NCI-H146 (cell line): Measurements from ENCODE around the gene DERA.
A peak's percentile ranks its signal among the peaks of the same experiment; 100 is the strongest.
"Not testable (repeated sequence)": the region's sequence is repeated elsewhere in the genome, so short reads cannot be mapped to it uniquely, and the experiment has no call there.

ENCODE experiments used
- DNase-seq: peaks from one replicate; lab custom pipeline; 2025; lab: John Stamatoyannopoulos, UW

Gene DERA

GRCh38 chr12:16008421-16008824, 97.3 kb downstream of the DERA start:
- DNase-seq: no peak

DNA sequence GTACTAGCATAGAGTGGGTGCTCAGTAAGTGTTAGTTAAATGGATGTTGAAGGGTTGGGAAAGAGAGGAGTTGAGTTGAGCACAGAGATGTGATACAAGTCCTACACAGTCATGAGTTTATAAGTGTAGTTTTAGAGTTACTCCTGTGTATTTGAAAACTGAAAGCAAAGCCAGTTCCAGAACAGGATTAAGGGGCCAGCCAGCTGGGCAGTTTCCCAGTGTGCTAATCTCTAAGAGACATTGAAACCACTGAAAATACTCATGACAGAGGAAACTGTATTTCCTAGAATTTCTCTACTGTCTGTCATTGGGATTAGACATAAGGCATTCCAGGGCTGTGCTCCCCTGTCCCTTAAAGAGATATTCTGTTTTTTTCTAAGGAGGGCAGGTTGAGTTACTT, 101.0 kb downstream of the DERA start:
- DNase-seq: no peak

DNA sequence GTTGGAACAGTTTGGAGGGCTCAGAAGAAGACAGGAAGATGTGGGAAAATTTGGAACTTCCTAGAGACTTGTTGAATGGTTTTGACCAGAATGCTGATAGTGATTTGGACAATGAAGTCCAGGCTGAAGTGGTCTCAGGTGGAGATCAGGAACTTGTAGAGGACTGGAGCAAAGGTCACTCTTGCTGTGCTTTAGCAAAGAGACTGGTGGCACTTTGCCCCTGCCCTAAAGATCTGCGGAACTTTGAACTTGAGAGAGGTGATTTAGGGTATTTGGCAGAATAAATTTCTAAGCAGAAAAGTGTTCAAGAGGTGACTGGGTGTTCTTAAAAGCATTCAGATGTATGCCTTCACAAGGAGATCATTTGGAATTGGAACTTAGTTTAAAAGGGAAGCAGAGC, 102.6 kb downstream of the DERA start:
- DNase-seq: not testable (repeated sequence)

GRCh38 chr12:16014394-16014793, 103.3 kb downstream of the DERA start:
- not testable (repeated sequence) for DNase-seq

- DNase-seq: no peak
Measured at GRCh38 chr12:16016748-16017147, 105.6 kb downstream of the DERA start.

DNA sequence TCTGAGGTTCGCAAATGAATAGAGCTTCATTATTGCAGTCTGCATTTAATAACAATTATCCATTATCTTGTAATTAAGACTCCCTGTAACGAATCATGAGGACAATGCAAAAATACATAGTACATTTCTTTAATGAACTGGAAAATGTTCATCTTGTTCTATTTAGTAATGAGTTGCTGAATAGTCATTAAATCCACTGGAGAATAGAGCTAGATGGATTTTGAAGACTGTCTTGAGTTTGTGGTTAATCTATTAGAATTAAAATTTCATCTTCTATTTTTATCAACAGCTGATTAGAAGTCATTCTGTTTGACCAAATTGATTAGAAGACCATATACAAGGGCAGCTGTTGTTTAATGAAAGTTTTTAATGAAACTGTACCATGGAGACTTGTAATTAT, 107.2 kb downstream of the DERA start:
- no peak for DNase-seq

DNA sequence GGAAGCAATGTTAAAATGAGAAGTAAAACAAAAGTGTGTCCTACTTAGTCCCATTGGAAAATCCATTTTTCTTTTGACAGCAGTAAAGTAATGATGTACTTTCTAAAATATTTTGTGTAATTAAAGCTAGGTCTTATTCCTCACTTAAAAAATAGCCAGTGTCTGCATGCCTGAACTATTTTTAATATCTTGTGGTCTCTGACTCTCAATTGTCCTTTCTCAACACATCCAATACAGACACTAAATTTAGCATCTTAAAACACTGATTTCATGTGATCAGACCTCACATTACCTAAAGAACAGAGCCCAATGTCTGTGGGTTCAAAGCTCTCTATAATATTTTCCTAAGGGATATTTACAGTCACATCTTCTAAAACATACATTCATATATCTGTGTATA, 108.0 kb downstream of the DERA start:
- no peak for DNase-seq

- no peak for DNase-seq
Measured at GRCh38 chr12:16020031-16020430, 108.9 kb downstream of the DERA start.

- no peak for DNase-seq
Measured at GRCh38 chr12:16021026-16021425, 109.9 kb downstream of the DERA start.

GRCh38 chr12:16021676-16022075, 110.5 kb downstream of the DERA start:
- no peak for DNase-seq

- DNase-seq: no peak
Measured at GRCh38 chr12:16027002-16027401, 115.9 kb downstream of the DERA start.

GRCh38 chr12:16030744-16031143, 119.6 kb downstream of the DERA start:
- peak; percentile 4 for DNase-seq

GRCh38 chr12:16034136-16034817, 123.1 kb downstream of the DERA start:
- DNase-seq: no peak

- no peak for DNase-seq
Measured at GRCh38 chr12:16036073-16036472, 124.9 kb downstream of the DERA start.

- peak; percentile 17 for DNase-seq
Measured at GRCh38 chr12:16037533-16037932, 126.4 kb downstream of the DERA start.

- no peak for DNase-seq
Measured at GRCh38 chr12:16043480-16043879, 132.3 kb downstream of the DERA start.

- no peak for DNase-seq
Measured at GRCh38 chr12:16046266-16046665, 135.1 kb downstream of the DERA start.

- no peak for DNase-seq
Measured at GRCh38 chr12:16048511-16048910, 137.4 kb downstream of the DERA start.

GRCh38 chr12:16056910-16057309, 145.8 kb downstream of the DERA start:
- DNase-seq: no peak

GRCh38 chr12:16057351-16057751, 146.2 kb downstream of the DERA start:
- not testable (repeated sequence) for DNase-seq

GRCh38 chr12:16062611-16063010, 151.5 kb downstream of the DERA start:
- DNase-seq: no peak

- DNase-seq: no peak
Measured at GRCh38 chr12:16063726-16064125, 152.6 kb downstream of the DERA start.

DNA sequence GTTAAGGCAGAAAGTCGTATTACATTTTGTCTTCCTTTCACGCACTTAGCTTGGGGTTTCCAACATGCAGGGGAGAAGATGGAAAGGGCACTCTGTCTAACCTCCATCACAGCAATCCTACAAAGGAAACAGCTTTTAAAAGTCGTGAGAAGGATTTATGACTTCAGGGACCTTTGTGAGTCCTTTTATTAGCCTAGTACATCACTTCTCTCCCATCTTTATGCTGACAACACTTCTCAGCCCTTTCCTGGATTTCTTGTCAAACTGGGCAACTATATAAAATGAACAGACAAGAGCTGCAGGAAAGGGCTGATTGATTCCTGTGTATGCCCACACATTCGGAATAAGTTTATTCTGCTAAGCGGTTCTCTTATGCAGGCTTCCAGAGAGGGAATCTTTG, 159.0 kb downstream of the DERA start:
- DNase-seq: no peak

DNA sequence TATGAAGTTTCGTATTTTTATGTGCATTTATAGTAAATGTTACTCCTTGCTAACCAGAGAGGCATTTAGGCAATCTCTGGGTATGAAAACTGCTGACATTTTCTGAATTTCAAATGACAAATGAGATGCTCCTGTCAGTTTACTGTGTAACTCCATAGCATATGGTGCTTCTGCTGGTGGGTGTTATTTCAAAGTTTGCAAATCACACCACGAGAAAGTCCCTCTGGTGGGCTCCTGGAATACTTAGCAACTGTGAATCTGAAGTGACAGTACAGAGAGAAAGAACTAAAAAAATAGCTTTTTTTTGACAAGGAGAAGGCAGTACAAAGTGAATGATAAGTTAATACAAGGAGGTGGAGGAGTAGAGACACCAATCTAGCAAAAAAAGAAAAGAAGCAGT, 161.5 kb downstream of the DERA start:
- DNase-seq: no peak
